ENCODE measurements around the gene KIF13A. TPM values are rescaled to one million over a fixed set of nuclear protein-coding genes. Genes with fewer than 3 reads are reported as not detected.

Gene KIF13A
- total and polyA plus RNA-seq, 9 of the 15 experiments (the other 6 are each of a cell fraction or from before 2014, with no cell fraction given) = 3.6 to 44.3 (median 29.7) TPM

GRCh38 chr6:17907406-17908229, 79.8 kb downstream of the KIF13A start (continued):
- TF ChIP-seq ZBTB11 (CRISPR knock-in tag; IDR thresholded peaks at IDR 0.05) (peak in 1 of 3 experiments; percentile 84; a peak in 2 of 6 replicates), RB1 (IDR thresholded peaks at IDR 0.05; ENCODE audit: low read depth) (peak; percentile 48; the same call in 1 of the 2 replicates), LARP7 (IDR thresholded peaks at IDR 0.05) (peak; percentile 98), ZBED1 (IDR thresholded peaks at IDR 0.05) (0 out of 2 replicates have a peak, but pooled peaks have one; percentile 51), ATF1 (CRISPR knock-in tag; IDR thresholded peaks at IDR 0.05) (no peak), ATF1 (tag; IDR thresholded peaks at IDR 0.05) (peak; percentile 87), SIRT6 (IDR thresholded peaks at IDR 0.05; ENCODE audit: low read depth, low read length) (no peak), HCFC1 (IDR thresholded peaks at IDR 0.05; ENCODE audit: low read depth, low read length) (no peak; the same call in none of the 2 replicates), JUND (IDR thresholded peaks at IDR 0.05; ENCODE audit: borderline replicate concordance, low read depth, low read length) (peak; percentile 99), JUND (tag; IDR thresholded peaks at IDR 0.05; ENCODE audit: borderline replicate concordance, low read depth, low read length) (peak; percentile 99; the same call in 2 of the 3 replicates), ZNF175 (CRISPR knock-in tag; IDR thresholded peaks at IDR 0.05; ENCODE audit: low read depth) (peak; percentile 91), HDAC1 (IDR thresholded peaks at IDR 0.05) (peak in 1 of 2 experiments; percentile 94; a peak in 2 of 4 replicates), NR2C2 (CRISPR knock-in tag; IDR thresholded peaks at IDR 0.05) (0 out of 2 replicates have a peak, but pooled peaks have one; percentile 50), NR2C2 (tag; IDR thresholded peaks at IDR 0.05) (peak; percentile 84), ZNF212 (CRISPR knock-in tag; IDR thresholded peaks at IDR 0.05) (peak; percentile 39), SIN3A (IDR thresholded peaks at IDR 0.05; ENCODE audit: borderline replicate concordance in 2 of 2, control insufficient read depth in 1 of 2, low read depth in 2 of 2, low read length in 2 of 2) (no peak), SMAD1 (IDR thresholded peaks at IDR 0.05; ENCODE audit: low read depth, low read length, partially characterized antibody) (peak; percentile 8), MAZ (CRISPR knock-in tag; conservative IDR thresholded peaks at IDR 0.05 in 1 of 2, IDR thresholded peaks at IDR 0.05 in 1 of 2) (peak; percentile 66 to 83; a peak in 3 of 4 replicates), ZNF778 (CRISPR knock-in tag; IDR thresholded peaks at IDR 0.05) (no peak), ZBTB2 (IDR thresholded peaks at IDR 0.05) (peak; percentile 88)
